COLO668 (cell line): ENCODE data around the gene KCTD4.
"Not testable (repeated sequence)": the region's sequence is repeated elsewhere in the genome, so short reads cannot be mapped to it uniquely, and the experiment has no call there.

ENCODE experiments used
- DNase-seq: peaks from one replicate; lab custom pipeline; 2025; ENCODE audit not compliant: unreplicated experiment; lab: John Stamatoyannopoulos, UW

The KCTD4 gene

GRCh38 chr13:45200701-45201232 lies at the start of gene KCTD4:
TSS of gene KCTD4 (minus strand) at chr13:45201045. CDS start at chr13:45194567, 6,478 bp downstream.
- DNase-seq, result no peak

GRCh38 chr13:45249662-45250061 lies 48.8 kb upstream of the KCTD4 start:
- no peak for DNase-seq

GRCh38 chr13:45244736-45245135 lies 43.9 kb upstream of the KCTD4 start:
- DNase-seq, result not testable (repeated sequence)

GRCh38 chr13:45243077-45243476 lies 42.2 kb upstream of the KCTD4 start:
- no peak for DNase-seq

- DNase-seq, result no peak
Measured at GRCh38 chr13:45242524-45242923, 41.7 kb upstream of the KCTD4 start.

GRCh38 chr13:45242070-45242469 lies 41.2 kb upstream of the KCTD4 start:
- DNase-seq, result no peak

- no peak for DNase-seq
Measured at GRCh38 chr13:45240143-45240542, 39.3 kb upstream of the KCTD4 start.

- DNase-seq, result no peak
Measured at GRCh38 chr13:45238945-45239795, 38.3 kb upstream of the KCTD4 start.

- DNase-seq, result no peak
Measured at GRCh38 chr13:45232591-45232990, 31.7 kb upstream of the KCTD4 start.

GRCh38 chr13:45231722-45232121 lies 30.9 kb upstream of the KCTD4 start:
- no peak for DNase-seq

- DNase-seq, result no peak
Measured at GRCh38 chr13:45231305-45231704, 30.5 kb upstream of the KCTD4 start.

- DNase-seq, result no peak
Measured at GRCh38 chr13:45229172-45229571, 28.3 kb upstream of the KCTD4 start.

- DNase-seq, result no peak
Measured at GRCh38 chr13:45228002-45228401, 27.2 kb upstream of the KCTD4 start.

GRCh38 chr13:45226024-45226423 lies 25.2 kb upstream of the KCTD4 start:
- DNase-seq, result no peak

- no peak for DNase-seq
Measured at GRCh38 chr13:45225370-45225769, 24.5 kb upstream of the KCTD4 start.

GRCh38 chr13:45224176-45224575 lies 23.3 kb upstream of the KCTD4 start:
- no peak for DNase-seq

GRCh38 chr13:45222919-45223318 lies 22.1 kb upstream of the KCTD4 start:
- DNase-seq, result no peak

GRCh38 chr13:45222516-45222915 lies 21.7 kb upstream of the KCTD4 start:
- DNase-seq, result no peak

GRCh38 chr13:45220403-45220802 lies 19.6 kb upstream of the KCTD4 start:
- no peak for DNase-seq

- no peak for DNase-seq
Measured at GRCh38 chr13:45219938-45220375, 19.1 kb upstream of the KCTD4 start.

GRCh38 chr13:45219123-45219891 lies 18.5 kb upstream of the KCTD4 start:
- DNase-seq, result no peak

- no peak for DNase-seq
Measured at GRCh38 chr13:45218689-45219088, 17.8 kb upstream of the KCTD4 start.
